DND-41 (cell line): ENCODE results near the gene CANX.

Experiments
- ATAC-seq: fragments of 200-7000 bp; cut with Tn5 transposase; 3 replicates; pipeline ENCODE4 v1.9.1; 2021; ENCODE audit warnings: low read depth; ENCODE audit not compliant: insufficient read depth
- DNase-seq: peaks from one replicate; pipeline ENCODE4 v3.0.0-alpha.2; 2020
- H2AFZ ChIP-seq: 2 replicates; pipeline ENCODE4 v1.6.0; 2012; ENCODE audit warnings: low read depth, low read length
- H3K27ac ChIP-seq: 2 replicates; pipeline ENCODE4 v1.5.1; 2012; ENCODE audit warnings: low read length, inconsistent platforms
- H3K27me3 ChIP-seq: fragments of 200-600 bp; sonication (generic); 2 replicates; pipeline ENCODE4 v1.6.0; 2012; ENCODE audit warnings: low read length, mild to moderate bottlenecking, inconsistent platforms; ENCODE audit not compliant: insufficient read depth, poor library complexity
- H3K36me3 ChIP-seq: 2 replicates; pipeline ENCODE4 v1.5.1; 2012; ENCODE audit warnings: low read length, inconsistent platforms; ENCODE audit not compliant: insufficient read depth
- H3K4me1 ChIP-seq: 2 replicates; pipeline ENCODE4 v1.5.1; 2012; ENCODE audit warnings: mild to moderate bottlenecking, low read length; ENCODE audit not compliant: insufficient read depth
- H3K4me2 ChIP-seq: 2 replicates; pipeline ENCODE4 v1.6.0; 2012; ENCODE audit warnings: mild to moderate bottlenecking, moderate library complexity, low read length, inconsistent platforms; ENCODE audit not compliant: insufficient read depth
- H3K4me3 ChIP-seq, 2 experiments: fragments of 200-600 bp in 1 of 2; shearing (Covaris generic) in 1 of 2; 2 replicates each; pipeline ENCODE4 v1.5.1; 2012 to 2016; ENCODE audit warnings: inconsistent platforms in 2 of 2, low read length in 2 of 2, mild to moderate bottlenecking in 2 of 2, low read depth in 1 of 2, moderate library complexity in 1 of 2
- H3K79me2 ChIP-seq: 2 replicates; pipeline ENCODE4 v1.6.0; 2012; ENCODE audit warnings: low read length, inconsistent platforms; ENCODE audit not compliant: insufficient read depth
- H3K9ac ChIP-seq: 2 replicates; pipeline ENCODE4 v1.6.0; 2012; ENCODE audit warnings: low read depth, mild to moderate bottlenecking, inconsistent platforms, low read length, moderate library complexity
- H3K9me3 ChIP-seq: 2 replicates; pipeline ENCODE4 v1.5.1; 2012; ENCODE audit warnings: low read length, moderate library complexity, mild to moderate bottlenecking, inconsistent platforms; ENCODE audit not compliant: insufficient read depth, severe bottlenecking
- H4K20me1 ChIP-seq: 2 replicates; pipeline ENCODE4 v1.6.0; 2012; ENCODE audit warnings: low read length; ENCODE audit not compliant: insufficient read depth
- CTCF ChIP-seq: IDR thresholded peaks from 2 replicates; pipeline ENCODE4 v1.5.1; 2012; ENCODE audit warnings: borderline replicate concordance, low read length, moderate library complexity, mild to moderate bottlenecking; ENCODE audit not compliant: poor library complexity, severe bottlenecking; ENCODE audit errors: extremely low read depth
- EZH2 ChIP-seq: IDR thresholded peaks from 3 replicates; pipeline ENCODE4 v1.6.1; 2012; ENCODE audit warnings: borderline replicate concordance, low read depth, mild to moderate bottlenecking, moderate library complexity, low read length, inconsistent platforms; ENCODE audit not compliant: severe bottlenecking

The CANX gene

DNA sequence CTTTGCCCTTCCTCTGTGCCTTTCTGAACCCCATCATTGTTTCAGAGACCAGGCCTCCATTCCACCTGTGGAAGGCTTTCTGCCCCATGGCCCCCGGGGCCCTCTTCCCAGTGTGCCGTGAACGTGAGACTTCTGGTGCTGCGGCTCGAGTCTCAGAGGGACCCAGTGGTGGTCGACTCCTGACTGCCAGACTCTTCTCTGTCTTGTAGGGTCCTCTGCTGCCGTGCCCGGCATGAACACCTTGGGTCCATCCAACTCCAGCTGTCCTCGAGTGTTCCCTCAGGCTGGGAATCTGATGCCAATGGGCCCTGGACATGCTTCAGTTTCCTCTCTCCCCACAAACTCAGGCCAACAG is 74.9 kb downstream of the CANX start:
- ATAC-seq (no peak), DNase-seq (no peak)
- Histone ChIP-seq H3K4me1 (no peaks in the 10 kb centered on the region), H4K20me1 (peaks cover 8% of the 10 kb centered on the region), H3K79me2 (no peaks in the 10 kb centered on the region), H3K36me3 (peaks cover 97% of the 10 kb centered on the region), H3K9ac (no peak overlapping the region), H3K4me2 (no peak overlapping the region), H3K4me3 (no peak overlapping the region), H3K9me3 (no peaks in the 10 kb centered on the region), H3K27ac (no peak overlapping the region), H3K27me3 (no peaks in the 10 kb centered on the region), H2AFZ (no peak overlapping the region)
- no peak for TF ChIP-seq CTCF
- no peak for TF ChIP-seq EZH2

- H3K9me3 ChIP-seq, result no peaks in the 10 kb centered on the region
- no peak overlapping the region for H3K9ac ChIP-seq
- H3K27me3 ChIP-seq, result no peaks in the 10 kb centered on the region
- H3K4me3 ChIP-seq, result no peak overlapping the region
- DNase-seq (no peak), ATAC-seq (no peak)
- peaks cover 96% of the 10 kb centered on the region for H3K36me3 ChIP-seq
- no peaks in the 10 kb centered on the region for H3K4me1 ChIP-seq
- TF ChIP-seq EZH2 (no peak), CTCF (no peak)
- H2AFZ ChIP-seq, result no peak overlapping the region
- no peak overlapping the region for H3K4me2 ChIP-seq
- peaks cover 11% of the 10 kb centered on the region for H4K20me1 ChIP-seq
- H3K79me2 ChIP-seq, result no peaks in the 10 kb centered on the region
- no peak overlapping the region for H3K27ac ChIP-seq
Measured at GRCh38 chr5:179774442-179774841, 75.7 kb downstream of the CANX start.

GRCh38 chr5:179776411-179776938 is 77.7 kb downstream of the CANX start:
- H3K27me3 ChIP-seq, result no peaks in the 10 kb centered on the region
- ATAC-seq, result no peak
- H4K20me1 ChIP-seq, result peaks cover 17% of the 10 kb centered on the region
- no peak overlapping the region for H3K4me2 ChIP-seq
- no peaks in the 10 kb centered on the region for H3K4me1 ChIP-seq
- no peaks in the 10 kb centered on the region for H3K79me2 ChIP-seq
- H3K9ac ChIP-seq, result no peak overlapping the region
- H3K27ac ChIP-seq, result no peak overlapping the region
- H3K4me3 ChIP-seq, result no peak overlapping the region
- H3K9me3 ChIP-seq, result no peaks in the 10 kb centered on the region
- no peak for DNase-seq
- H2AFZ ChIP-seq, result no peak overlapping the region
- H3K36me3 ChIP-seq, result peaks cover 89% of the 10 kb centered on the region
- TF ChIP-seq CTCF (no peak), EZH2 (no peak)

- no peak for ATAC-seq
- no peaks in the 10 kb centered on the region for H3K9me3 ChIP-seq
- H2AFZ ChIP-seq, result no peak overlapping the region
- no peaks in the 10 kb centered on the region for H3K4me1 ChIP-seq
- H3K27me3 ChIP-seq, result no peaks in the 10 kb centered on the region
- no peak overlapping the region for H3K4me3 ChIP-seq
- peaks cover 82% of the 10 kb centered on the region for H3K36me3 ChIP-seq
- H3K4me2 ChIP-seq, result no peak overlapping the region
- peaks cover 21% of the 10 kb centered on the region for H4K20me1 ChIP-seq
- TF ChIP-seq CTCF (no peak), EZH2 (no peak)
- no peak overlapping the region for H3K9ac ChIP-seq
- no peak overlapping the region for H3K27ac ChIP-seq
- DNase-seq, result no peak
- H3K79me2 ChIP-seq, result no peaks in the 10 kb centered on the region
Measured at GRCh38 chr5:179777456-179777855, 78.7 kb downstream of the CANX start.
